GM12891 (cell line): Measurements from ENCODE around the gene TMEM184B.

Experiments used
- POLR2A ChIP-seq: IDR thresholded peaks from 2 replicates; pipeline ENCODE4 v1.6.1; 2011; ENCODE audit warnings: low read depth, low read length, control low read depth
- POLR2AphosphoS5 ChIP-seq: IDR thresholded peaks from 2 replicates; pipeline ENCODE4 v1.6.1; 2011; ENCODE audit warnings: low read depth, low read length, control low read depth
- TAF1 ChIP-seq: IDR thresholded peaks from 2 replicates; pipeline ENCODE4 v1.6.1; 2011; ENCODE audit warnings: low read depth, low read length, control low read depth

DNA sequence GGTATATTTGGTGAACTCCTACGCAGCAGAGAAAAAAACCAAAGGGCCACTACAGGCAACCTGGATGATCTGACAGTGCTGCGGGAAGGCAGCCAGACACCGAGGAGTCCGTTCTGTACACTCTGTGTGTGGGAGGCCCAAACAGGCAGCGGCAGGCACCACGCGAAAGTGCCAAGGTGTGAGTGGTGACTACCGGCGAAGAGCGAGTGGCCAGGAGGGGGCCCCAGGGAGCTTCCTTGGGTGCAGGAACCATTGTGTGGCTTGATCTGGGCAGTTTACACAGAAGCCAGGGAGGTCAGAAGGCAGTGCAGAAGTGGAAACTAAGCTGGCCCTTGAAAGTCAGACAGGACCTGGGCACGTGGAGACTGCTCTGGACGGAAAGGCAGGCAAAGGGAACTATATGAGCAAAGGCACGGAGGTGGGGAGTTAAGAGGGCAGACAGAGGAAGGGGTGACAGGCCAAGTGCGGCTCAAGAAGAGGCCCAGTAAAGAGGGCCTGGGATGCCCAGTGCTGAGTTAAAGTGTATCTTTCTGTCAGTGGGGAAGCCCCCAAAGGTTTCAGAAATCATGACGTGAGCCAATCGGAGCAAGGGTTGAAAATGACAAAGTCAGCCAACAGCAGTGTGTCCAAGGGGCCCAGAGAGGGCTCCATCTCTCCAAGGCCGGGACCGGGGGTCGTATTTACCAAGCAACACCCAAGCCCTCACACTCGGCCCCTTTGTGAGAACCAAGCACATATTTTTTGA is 10.6 kb downstream of the TMEM184B start:
- no peak for TF ChIP-seq TAF1
- no peak for TF ChIP-seq POLR2A
- no peak for TF ChIP-seq POLR2AphosphoS5
